ENCODE measurements around the gene GSE1.

GSE1 gene

DNA sequence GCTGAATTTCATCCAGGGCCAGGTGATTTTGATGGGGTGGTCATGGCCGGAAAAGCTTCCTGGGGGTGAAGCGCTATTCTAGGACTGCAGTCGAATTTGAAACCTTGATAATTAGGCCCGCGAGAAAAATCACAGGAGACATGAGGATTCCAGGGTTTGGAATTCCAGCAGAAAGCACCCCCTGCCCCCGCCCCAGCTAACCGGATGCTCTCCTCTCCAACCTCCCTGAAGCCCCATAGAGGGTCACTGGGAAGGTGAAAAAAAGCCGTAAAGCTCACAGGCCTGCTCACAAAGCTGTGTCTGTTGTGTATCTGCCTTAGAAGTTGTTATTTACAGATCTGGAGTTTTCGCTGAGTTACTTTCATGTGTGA is 76.8 kb downstream of the GSE1 start:
- H3K9me3 ChIP-seq (ENCODE audit: control insufficient read depth, insufficient read depth, low read length) = no peaks in the 10 kb centered on the region
- no peak for TF ChIP-seq EZH2phosphoT487 (IDR thresholded peaks at IDR 0.05; ENCODE audit: borderline replicate concordance, low read length)
- no peak for TF ChIP-seq CTCF (IDR thresholded peaks at IDR 0.05; ENCODE audit: low read depth, low read length, poor library complexity, severe bottlenecking)
- peaks cover 35% of the 10 kb centered on the region for H3K4me1 ChIP-seq (ENCODE audit: control insufficient read depth, low read length)
- peaks cover 33% of the 10 kb centered on the region for H3K36me3 ChIP-seq (ENCODE audit: control insufficient read depth, low read length)
- H3K79me2 ChIP-seq (ENCODE audit: control insufficient read depth, low read length) = peaks cover 37% of the 10 kb centered on the region
- H3K4me2 ChIP-seq (ENCODE audit: low read length) = peak overlapping the region; percentile 68; the same call in 1 of the 2 replicates
- peaks cover 23% of the 10 kb centered on the region for H3K27me3 ChIP-seq (ENCODE audit: control insufficient read depth, low read length)
- no peak overlapping the region for H3K4me3 ChIP-seq (ENCODE audit: low read length)
- 0 out of 2 replicates have a peak, but pooled peaks cover 8% of the 10 kb centered on the region for H4K20me1 ChIP-seq (ENCODE audit: control insufficient read depth, insufficient read depth, low read depth, low read length)
- H3K9me2 ChIP-seq (replicated peaks; ENCODE audit: control insufficient read depth, low read length) = no peaks in the 10 kb centered on the region
- no peak overlapping the region for H3K27ac ChIP-seq (ENCODE audit: low read depth, low read length)
- H3F3A ChIP-seq (ENCODE audit: control insufficient read depth, insufficient read depth) = peaks cover 17% of the 10 kb centered on the region

GRCh38 chr16:85690469-85691064 is 77.4 kb downstream of the GSE1 start:
- peaks cover 26% of the 10 kb centered on the region for H3K27me3 ChIP-seq (ENCODE audit: control insufficient read depth, low read length)
- H3K79me2 ChIP-seq (ENCODE audit: control insufficient read depth, low read length) = peaks cover 31% of the 10 kb centered on the region
- H3K4me1 ChIP-seq (ENCODE audit: control insufficient read depth, low read length) = peaks cover 29% of the 10 kb centered on the region
- H3K27ac ChIP-seq (ENCODE audit: low read depth, low read length) = no peak overlapping the region
- H3K9me3 ChIP-seq (ENCODE audit: control insufficient read depth, insufficient read depth, low read length) = no peaks in the 10 kb centered on the region
- H3K36me3 ChIP-seq (ENCODE audit: control insufficient read depth, low read length) = peaks cover 28% of the 10 kb centered on the region
- H3K9me2 ChIP-seq (replicated peaks; ENCODE audit: control insufficient read depth, low read length) = no peaks in the 10 kb centered on the region
- H3K4me2 ChIP-seq (ENCODE audit: low read length) = no peak overlapping the region
- 0 out of 2 replicates have a peak, but pooled peaks cover 3% of the 10 kb centered on the region for H4K20me1 ChIP-seq (ENCODE audit: control insufficient read depth, insufficient read depth, low read depth, low read length)
- TF ChIP-seq EZH2phosphoT487 (IDR thresholded peaks at IDR 0.05; ENCODE audit: borderline replicate concordance, low read length) (no peak), CTCF (IDR thresholded peaks at IDR 0.05; ENCODE audit: low read depth, low read length, poor library complexity, severe bottlenecking) (no peak)
- H3F3A ChIP-seq (ENCODE audit: control insufficient read depth, insufficient read depth) = peaks cover 14% of the 10 kb centered on the region
- no peak overlapping the region for H3K4me3 ChIP-seq (ENCODE audit: low read length)

GRCh38 chr16:85695196-85696128 is 82.3 kb downstream of the GSE1 start:
- Histone ChIP-seq H4K20me1 (ENCODE audit: control insufficient read depth, insufficient read depth, low read depth, low read length) (no peaks in the 10 kb centered on the region), H3K27me3 (ENCODE audit: control insufficient read depth, low read length) (peaks cover 36% of the 10 kb centered on the region)
- TF ChIP-seq CTCF (IDR thresholded peaks at IDR 0.05; ENCODE audit: low read depth, low read length, poor library complexity, severe bottlenecking) (no peak), EZH2phosphoT487 (IDR thresholded peaks at IDR 0.05; ENCODE audit: borderline replicate concordance, low read length) (no peak)

More at GRCh38 chr16:85695196-85696128, 82.3 kb downstream of the GSE1 start:
- H3K4me2 ChIP-seq (ENCODE audit: low read length) = no peak overlapping the region
- no peak overlapping the region for H3K27ac ChIP-seq (ENCODE audit: low read depth, low read length)
- no peaks in the 10 kb centered on the region for H3F3A ChIP-seq (ENCODE audit: control insufficient read depth, insufficient read depth)
- H3K36me3 ChIP-seq (ENCODE audit: control insufficient read depth, low read length) = no peaks in the 10 kb centered on the region
- no peaks in the 10 kb centered on the region for H3K9me3 ChIP-seq (ENCODE audit: control insufficient read depth, insufficient read depth, low read length)
- H3K4me1 ChIP-seq (ENCODE audit: control insufficient read depth, low read length) = no peaks in the 10 kb centered on the region
- H3K9me2 ChIP-seq (replicated peaks; ENCODE audit: control insufficient read depth, low read length) = no peaks in the 10 kb centered on the region
- no peaks in the 10 kb centered on the region for H3K79me2 ChIP-seq (ENCODE audit: control insufficient read depth, low read length)
- no peak overlapping the region for H3K4me3 ChIP-seq (ENCODE audit: low read length)

Data from DOHH2 (cell line).